ENCODE results near the gene STARD9.

DNA sequence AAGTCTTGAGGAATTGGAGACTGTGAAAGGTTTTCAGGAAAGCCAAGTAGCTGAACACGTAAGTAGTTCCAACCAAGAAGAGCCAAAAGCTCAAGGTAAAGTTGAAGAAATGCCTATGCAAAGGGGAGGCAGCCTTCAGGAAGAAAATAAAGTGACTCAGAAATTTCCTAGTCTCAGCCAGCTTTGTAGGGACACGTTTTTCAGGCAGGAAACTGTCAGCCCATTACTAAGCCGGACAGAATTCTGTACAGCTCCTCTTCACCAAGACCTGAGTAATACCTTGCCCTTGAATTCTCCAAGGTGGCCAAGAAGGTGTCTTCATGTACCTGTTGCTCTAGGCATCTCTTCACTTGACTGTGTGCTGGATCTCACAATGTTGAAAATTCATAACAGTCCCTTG lies 112.9 kb downstream of the STARD9 start:
- TF ChIP-seq, protein P1, sequence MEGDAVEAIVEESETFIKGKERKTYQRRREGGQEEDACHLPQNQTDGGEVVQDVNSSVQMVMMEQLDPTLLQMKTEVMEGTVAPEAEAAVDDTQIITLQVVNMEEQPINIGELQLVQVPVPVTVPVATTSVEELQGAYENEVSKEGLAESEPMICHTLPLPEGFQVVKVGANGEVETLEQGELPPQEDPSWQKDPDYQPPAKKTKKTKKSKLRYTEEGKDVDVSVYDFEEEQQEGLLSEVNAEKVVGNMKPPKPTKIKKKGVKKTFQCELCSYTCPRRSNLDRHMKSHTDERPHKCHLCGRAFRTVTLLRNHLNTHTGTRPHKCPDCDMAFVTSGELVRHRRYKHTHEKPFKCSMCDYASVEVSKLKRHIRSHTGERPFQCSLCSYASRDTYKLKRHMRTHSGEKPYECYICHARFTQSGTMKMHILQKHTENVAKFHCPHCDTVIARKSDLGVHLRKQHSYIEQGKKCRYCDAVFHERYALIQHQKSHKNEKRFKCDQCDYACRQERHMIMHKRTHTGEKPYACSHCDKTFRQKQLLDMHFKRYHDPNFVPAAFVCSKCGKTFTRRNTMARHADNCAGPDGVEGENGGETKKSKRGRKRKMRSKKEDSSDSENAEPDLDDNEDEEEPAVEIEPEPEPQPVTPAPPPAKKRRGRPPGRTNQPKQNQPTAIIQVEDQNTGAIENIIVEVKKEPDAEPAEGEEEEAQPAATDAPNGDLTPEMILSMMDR (IDR thresholded peaks at IDR 0.05 in 4 of 5, conservative IDR thresholded peaks at IDR 0.05 in 1 of 5) = no peak
- no peak for TF ChIP-seq POLR2A (IDR thresholded peaks at IDR 0.05)

All from gastrocnemius medialis (tissue), 4 donors.